Caki2 (cell line): ENCODE results near the gene C5AR1. TPM values are rescaled to one million over a fixed set of nuclear protein-coding genes. Genes with fewer than 3 reads are reported as not detected.
"Not testable (repeated sequence)": the region's sequence is repeated elsewhere in the genome, so short reads cannot be mapped to it uniquely, and the experiment has no call there.

ENCODE experiments used
- DNase-seq: peaks from one replicate; pipeline ENCODE4 v3.0.0-alpha.2; 2015; ENCODE audit warnings: low read depth
- in situ Hi-C: cut with HindIII; loops from 2 replicates; pipeline ENCODE4 v1.10.0; 2016; ENCODE audit warnings: low sequenced_read_pairs, low pct_unique_long_range_greater_than_20kb, mixed read lengths
- total RNA-seq: library from RNA; depleted of rRNA; stranded (reverse); fragments of >200 nt; shearing (Covaris generic); gene quantifications from 2 replicates; pipeline ENCODE4 v1.2.3, GENCODE V29; 2014; ENCODE audit warnings: low replicate concordance; rRNA removed

Gene C5AR1
- total RNA-seq, 1 experiment from 2014 or later, result 3.1 TPM

GRCh38 chr19:47351548-47351947, 41.9 kb downstream of the C5AR1 start:
- in situ Hi-C loops, result no loop called here
- peak; percentile 59 for DNase-seq

- no peak for DNase-seq
- in situ Hi-C loops, result no loop called here
These were observed 42.4 kb downstream of the C5AR1 start for GRCh38 chr19:47352095-47352494.

- no peak for DNase-seq
- in situ Hi-C loops, result no loop called here
These were observed 43.6 kb downstream of the C5AR1 start for GRCh38 chr19:47353307-47353712.

- in situ Hi-C loops, result no loop called here
- DNase-seq, result no peak
These were observed 47.2 kb downstream of the C5AR1 start for GRCh38 chr19:47356900-47357299.

- in situ Hi-C loops, result no loop called here
- DNase-seq, result no peak
These were observed 48.4 kb downstream of the C5AR1 start for GRCh38 chr19:47357788-47358680.

GRCh38 chr19:47358936-47359335, 49.3 kb downstream of the C5AR1 start:
- in situ Hi-C loops, result no loop called here

GRCh38 chr19:47362321-47362720, 52.7 kb downstream of the C5AR1 start:
- DNase-seq, result no peak
- in situ Hi-C loops, result no loop called here

More at GRCh38 chr19:47358936-47359335, 49.3 kb downstream of the C5AR1 start:
- DNase-seq, result no peak

- no peak for DNase-seq
- in situ Hi-C loops, result no loop called here
These were observed 54.3 kb downstream of the C5AR1 start for GRCh38 chr19:47363758-47364531.

- in situ Hi-C loops, DNase-seq: not testable (repeated sequence)
These were observed 55.8 kb downstream of the C5AR1 start for GRCh38 chr19:47365455-47365854.

GRCh38 chr19:47370045-47370611, 60.5 kb downstream of the C5AR1 start:
- in situ Hi-C loops, result no loop called here
- DNase-seq, result no peak

- DNase-seq, result no peak
These were observed 61.6 kb downstream of the C5AR1 start for GRCh38 chr19:47371261-47371660.

More at GRCh38 chr19:47371261-47371660, 61.6 kb downstream of the C5AR1 start:
- in situ Hi-C loops, result no loop called here

Other genes with a start within 250 kb of the C5AR1 start
- 7.0 and 7.4 TPM in 2 replicates for gene ZC3H4, start 196.1 kb upstream of the C5AR1 start, total RNA-seq
- 320 and 378 TPM in 2 replicates for gene SAE1, start 179.0 kb upstream of the C5AR1 start, total RNA-seq
- 40.8 and 41.7 TPM in 2 replicates for gene BBC3, start 78.7 kb upstream of the C5AR1 start, total RNA-seq
- 26.4 and 28.8 TPM in 2 replicates for gene CCDC9, start 53.3 kb upstream of the C5AR1 start, total RNA-seq
- 2.4 and 5.0 TPM in 2 replicates for gene INAFM1, start 35.0 kb upstream of the C5AR1 start, total RNA-seq
- gene C5AR2, start 22.3 kb downstream of the C5AR1 start, total RNA-seq, result not detected in 2 replicates
- 12.5 and 23.4 TPM in 2 replicates for gene DHX34, start 39.5 kb downstream of the C5AR1 start, total RNA-seq
- 41.7 and 44.4 TPM in 2 replicates for gene MEIS3, start 109.7 kb downstream of the C5AR1 start, total RNA-seq
- not detected in 2 replicates for gene SLC8A2, start 162.0 kb downstream of the C5AR1 start, total RNA-seq
- gene KPTN, start 174.4 kb downstream of the C5AR1 start, total RNA-seq, result 4.7 and 4.8 TPM in 2 replicates
- gene NAPA, start 205.2 kb downstream of the C5AR1 start, total RNA-seq, result 48.5 and 100 TPM in 2 replicates